Endothelial cell of umbilical vein (primary cell): ENCODE data around the gene DEFB116. TPM values are rescaled to one million over a fixed set of nuclear protein-coding genes. Genes with fewer than 3 reads are reported as not detected.

Experiments
- Bru-seq: library from RNA; stranded (reverse); fragments of 400-500 nt; gene quantifications from one replicate; lab custom pipeline; 2021; lab: Mats Ljungman, UMichigan
- BruChase-seq, 2 experiments: library from RNA; stranded (reverse); fragments of 400-500 nt; gene quantifications; one replicate each; lab custom pipeline; 2021; lab: Mats Ljungman, UMichigan
- BruUV-seq: library from RNA; stranded (reverse); fragments of 400-500 nt; replicated peaks from 2 replicates; lab custom pipeline; 2021; lab: Mats Ljungman, UMichigan
- CTCF ChIA-PET: fragments of 300-600, 350-600 bp; sonication (Branson Sonifier 250); formaldehyde crosslinking; loops from one replicate; lab custom pipeline; 2021; ENCODE audit warnings: antibody characterized with exemption, inconsistent platforms; lab: Charles Lee
- POLR2A ChIA-PET: fragments of 300-600, 350-600 bp; sonication (Branson Sonifier 250); formaldehyde crosslinking; loops from one replicate; lab custom pipeline; 2021; ENCODE audit warnings: antibody characterized with exemption, inconsistent platforms; lab: Charles Lee
- DNase-seq: peaks from one replicate; pipeline ENCODE4 v3.0.0-alpha.2; 2011; ENCODE audit warnings: low read depth, low spot score
- FAIRE-seq: peaks from 2 replicates; lab custom pipeline; 2011; peaks lifted over from hg19 to GRCh38; lab: Jason Lieb, UNC
- H2AFZ ChIP-seq: 2 replicates; pipeline ENCODE4 v1.6.0; 2012; ENCODE audit warnings: low read depth, low read length, control low read depth, inconsistent platforms
- H3K27ac ChIP-seq: 2 replicates; pipeline ENCODE4 v1.5.1; 2011; ENCODE audit warnings: low read depth, mild to moderate bottlenecking, control low read depth, low read length, moderate library complexity; ENCODE audit not compliant: insufficient read depth
- H3K27me3 ChIP-seq, 2 experiments: 2 replicates each; pipeline versions ENCODE4 v1.6.0 to v1.6.1; 2011; ENCODE audit warnings: low read length in 2 of 2, mixed read lengths in 1 of 2; ENCODE audit not compliant: control insufficient read depth in 2 of 2, insufficient read depth in 2 of 2
- H3K36me3 ChIP-seq, 2 experiments: 2 replicates in 1 of 2; 3 replicates in 1 of 2; pipeline ENCODE4 v1.5.1; 2011; ENCODE audit warnings: low read length in 2 of 2, mild to moderate bottlenecking in 1 of 2, moderate library complexity in 1 of 2; ENCODE audit not compliant: control insufficient read depth in 2 of 2, insufficient read depth in 2 of 2; ENCODE audit errors: extremely low read depth in 1 of 2
- H3K4me1 ChIP-seq: 3 replicates; pipeline ENCODE4 v1.5.1; 2011; ENCODE audit warnings: mild to moderate bottlenecking, low read length; ENCODE audit not compliant: control insufficient read depth, insufficient read depth; ENCODE audit errors: extremely low read depth
- H3K4me2 ChIP-seq: 2 replicates; pipeline ENCODE4 v1.6.1; 2011; ENCODE audit warnings: low read length, control low read depth, mixed read lengths; ENCODE audit not compliant: insufficient read depth
- H3K4me3 ChIP-seq, 3 experiments: fragments of 200-600 bp in 1 of 3; sonication (generic), shearing (Covaris generic) in 1 of 3; replicated peaks in 1 of 3; 2 replicates each; pipeline ENCODE4 v1.5.1; 2011 to 2016; ENCODE audit warnings: control low read depth in 3 of 3, low read length in 3 of 3, mild to moderate bottlenecking in 2 of 3, inconsistent platforms in 1 of 3, low read depth in 1 of 3, moderate library complexity in 1 of 3; ENCODE audit not compliant: insufficient read depth in 1 of 3
- H3K79me2 ChIP-seq: 2 replicates; pipeline ENCODE4 v1.6.0; 2012; ENCODE audit warnings: low read length, inconsistent platforms; ENCODE audit not compliant: control insufficient read depth, insufficient read depth
- H3K9ac ChIP-seq: replicated peaks from 2 replicates; pipeline ENCODE3; 2011; ENCODE audit warnings: low read length, control low read depth; ENCODE audit not compliant: insufficient read depth; ENCODE audit errors: extremely low read depth
- H3K9me1 ChIP-seq: replicated peaks from 3 replicates; pipeline ENCODE4 v1.6.0; 2011; ENCODE audit warnings: mild to moderate bottlenecking, low read length; ENCODE audit not compliant: control insufficient read depth, insufficient read depth; ENCODE audit errors: extremely low read depth
- H3K9me3 ChIP-seq: replicated peaks from 2 replicates; pipeline ENCODE4 v1.5.1; 2012; ENCODE audit warnings: low read length, inconsistent platforms; ENCODE audit not compliant: control insufficient read depth, insufficient read depth
- H4K20me1 ChIP-seq: replicated peaks from 2 replicates; pipeline ENCODE3; 2011; ENCODE audit warnings: mild to moderate bottlenecking, low read length; ENCODE audit not compliant: control insufficient read depth, insufficient read depth; ENCODE audit errors: extremely low read depth
- EZH2 ChIP-seq: IDR thresholded peaks from 2 replicates; pipeline ENCODE4 v1.6.1; 2012; ENCODE audit warnings: borderline replicate concordance, low read depth, mild to moderate bottlenecking, moderate library complexity, low read length, inconsistent platforms; ENCODE audit not compliant: severe bottlenecking
- FOS ChIP-seq: IDR thresholded peaks from 2 replicates; pipeline ENCODE4 v1.6.1; 2011; ENCODE audit warnings: mild to moderate bottlenecking, low read length, moderate library complexity, borderline replicate concordance; ENCODE audit not compliant: insufficient read depth
- GATA2 ChIP-seq: IDR thresholded peaks from 2 replicates; pipeline ENCODE4 v1.7.0; 2011; ENCODE audit warnings: low read depth, mild to moderate bottlenecking, moderate library complexity, mixed read lengths, low read length; ENCODE audit not compliant: insufficient read length, insufficient read depth
- JUN ChIP-seq: IDR thresholded peaks from 2 replicates; pipeline ENCODE4 v1.6.1; 2011; ENCODE audit warnings: borderline replicate concordance, low read depth; ENCODE audit not compliant: insufficient read length, insufficient read depth
- MAX ChIP-seq: IDR thresholded peaks from 2 replicates; pipeline ENCODE4 v1.6.1; 2011; ENCODE audit not compliant: insufficient read depth, insufficient read length
- MYC ChIP-seq: IDR thresholded peaks from one replicate; pipeline ENCODE4 v1.6.1; 2011; ENCODE audit warnings: mild to moderate bottlenecking, low read depth, low read length
- POLR2A ChIP-seq: IDR thresholded peaks from 2 replicates; pipeline ENCODE4 v1.6.1; 2012; ENCODE audit warnings: low read depth, mild to moderate bottlenecking, control low read depth, low read length
- POLR2AphosphoS5 ChIP-seq: IDR thresholded peaks from 2 replicates; pipeline ENCODE4 v1.6.1; 2012; ENCODE audit warnings: low read depth, mild to moderate bottlenecking, control low read depth, low read length, moderate library complexity; ENCODE audit not compliant: insufficient read depth
- dilution Hi-C: fragments of 300-500 bp; cut with MboI; formaldehyde crosslinking; loops from one replicate; pipeline ENCODE4 v1.15.0; 2019; ENCODE audit warnings: low sequenced_read_pairs; ENCODE audit not compliant: extremely low pct_ligation_motif_present
- intact Hi-C: fragments of 100-400 bp; cut with micrococcal nuclease; formaldehyde crosslinking; loops from one replicate; pipeline ENCODE4 v1.10.0; 2022
- long read RNA-seq: library from polyadenylated mRNA; stranded (forward); transcript quantifications from one replicate; pipeline ENCODE4 v2.0.0, GENCODE V29; 2021
- polyA minus RNA-seq, 3 experiments: library from RNA; depleted of rRNA, polyadenylated mRNA; stranded (reverse); fragments of >200 nt; gene quantifications; 1 replicate in 1 of 3; 2 replicates in 2 of 3; pipeline ENCODE4 v1.2.3, GENCODE V29; 2011
- polyA plus RNA-seq, 4 experiments: library from polyadenylated mRNA; depleted of rRNA in 3 of 4; stranded (reverse) in 3 of 4; unstranded in 1 of 4; fragments of >200 nt; gene quantifications; 2 replicates each; pipeline versions ENCODE4 v1.2.1 to v1.2.3, GENCODE V29; 2011 to 2012; ENCODE audit warnings: missing spikeins in 1 of 4
- total RNA-seq: library from RNA; stranded (reverse); gene quantifications from 2 replicates; pipeline ENCODE4 v1.2.3, GENCODE V29; 2021

Gene DEFB116
- total RNA-seq (not detected in 2 replicates), polyA plus RNA-seq (not detected in 2 replicates), polyA minus RNA-seq (not detected in 2 replicates), Bru-seq, nascent RNA (not detected), BruChase-seq, experiment 1, labeled RNA remaining after a 6-hour chase (not detected), BruChase-seq, experiment 2, labeled RNA remaining after a 2-hour chase (not detected)
- not detected in 2 replicates for polyA plus RNA-seq (2011; cell fraction: cytosol; rRNA removed)
- polyA plus RNA-seq (2011; cell fraction: nucleus; rRNA removed), result not detected in 2 replicates
- polyA plus RNA-seq (2012), result not detected in 2 replicates
- polyA minus RNA-seq (2011; cell fraction: cytosol; rRNA and poly(A)+ RNA removed), result not detected
- not detected in 2 replicates for polyA minus RNA-seq (2011; cell fraction: nucleus; rRNA and poly(A)+ RNA removed)
- long read RNA-seq, result 0 reads

GRCh38 chr20:31308535-31309162 is at the start of gene DEFB116:
Gene DEFB116, minus strand, starts transcription at chr20:31308585. Its CDS starts 0 bp downstream, at chr20:31308585.
- dilution Hi-C loops (no loop called here), intact Hi-C loops (no loop called here)
- H4K20me1 ChIP-seq, result no peaks in the 10 kb centered on the region
- FAIRE-seq (no peak), DNase-seq (no peak)
- no peak within 1 kb of the TSS for H3K4me3 ChIP-seq
- H3K27ac ChIP-seq, result no peak within 1 kb of the TSS
- no peaks in the 10 kb centered on the region for H3K79me2 ChIP-seq
- H3K9ac ChIP-seq, result no peak within 1 kb of the TSS
- H3K4me2 ChIP-seq, result no peak within 1 kb of the TSS
- BruUV-seq, result no TSS peak
- no peaks in the 10 kb centered on the region for H3K36me3 ChIP-seq
- no peaks in the 10 kb centered on the region for H3K9me1 ChIP-seq
- no peak for TF ChIP-seq MYC
- no peak for TF ChIP-seq EZH2
- no peak for TF ChIP-seq FOS
- TF ChIP-seq GATA2, result no peak
- no peak for TF ChIP-seq MAX
- H3K9me3 ChIP-seq, result peaks cover 2% of the 10 kb centered on the region
- no peaks in the 10 kb centered on the region for H3K4me1 ChIP-seq
- H3K27me3 ChIP-seq, result no peaks in the 10 kb centered on the region
- ChIA-PET CTCF (no interaction called here), POLR2A (no interaction called here)
- no peak within 1 kb of the TSS for H2AFZ ChIP-seq

- ChIA-PET POLR2A (no interaction called here), CTCF (interaction anchor here (1.2 kb wide), 1 partner anchor 147 kb away, joined by 3 read pairs; no protein-coding TSS in a partner anchor)
- no peaks in the 10 kb centered on the region for H3K27me3 ChIP-seq
- H3K4me3 ChIP-seq, result no peak overlapping the region
- H3K27ac ChIP-seq, result no peak overlapping the region
- H3K36me3 ChIP-seq, result no peaks in the 10 kb centered on the region
- no peak overlapping the region for H3K9ac ChIP-seq
- no peak for DNase-seq
- FAIRE-seq, result no peak
- TF ChIP-seq JUN (no peak), GATA2 (no peak), EZH2 (no peak), MYC (no peak), POLR2A (no peak), MAX (no peak), FOS (no peak), POLR2AphosphoS5 (no peak)
- H3K4me1 ChIP-seq, result no peaks in the 10 kb centered on the region
- intact Hi-C loops (no loop called here), dilution Hi-C loops (no loop called here)
- H2AFZ ChIP-seq, result no peak overlapping the region
- H3K9me3 ChIP-seq, result no peaks in the 10 kb centered on the region
- H3K4me2 ChIP-seq, result no peak overlapping the region
- H3K79me2 ChIP-seq, result no peaks in the 10 kb centered on the region
- no peaks in the 10 kb centered on the region for H3K9me1 ChIP-seq
- no peaks in the 10 kb centered on the region for H4K20me1 ChIP-seq
- BruUV-seq, result no TSS peak
Measured at GRCh38 chr20:31355981-31356380, 47.6 kb upstream of the DEFB116 start.
